ENCODE data around the gene MACROD2. TPM values are rescaled to one million over a fixed set of nuclear protein-coding genes. Genes with fewer than 3 reads are reported as not detected.

MACROD2 gene
- total RNA-seq, 1 experiment from 2014 or later = 1.6 TPM

- H3K36me3 Mint-ChIP-seq (ENCODE audit: insufficient read depth in 1 of 3, low read depth in 3 of 3) = no peaks in the 10 kb centered on the region
- H2BK15ac ChIP-seq (ENCODE audit: low read depth, low read length) = no peak overlapping the region
- no peak overlapping the region for H3K18ac ChIP-seq (ENCODE audit: insufficient read length, low read depth, low read length)
- no peak overlapping the region for H2AFZ ChIP-seq (ENCODE audit: low read length)
- H4K20me1 ChIP-seq (ENCODE audit: control insufficient read depth, insufficient read depth, insufficient read length) = no peaks in the 10 kb centered on the region
- H3K27me3 Mint-ChIP-seq (ENCODE audit: low read depth) = no peaks in the 10 kb centered on the region
- H3K4ac ChIP-seq (ENCODE audit: low read depth, low read length) = no peak overlapping the region
- H3K23ac ChIP-seq (ENCODE audit: insufficient read length, low read depth, low read length) = no peak overlapping the region
- no CpG with 5 or more reads among the region's 6 CpGs for WGBS (ENCODE audit: extremely low coverage, insufficient read length, low lambda C conversion rate)
- H3K9me3 Mint-ChIP-seq = no peaks in the 10 kb centered on the region
- H3K56ac ChIP-seq (ENCODE audit: insufficient read length, low read depth, low read length) = no peak overlapping the region
- no peak overlapping the region for H4K8ac ChIP-seq (replicated peaks; ENCODE audit: insufficient read length, low read depth, low read length)
- H3K23me2 ChIP-seq (ENCODE audit: insufficient read length, low read depth, low read length, poor library complexity, severe bottlenecking) = no peaks in the 10 kb centered on the region
- peak overlapping the region in 1 of 3 experiments; percentile 59; a peak in 1 of 7 replicates for H3K27ac Mint-ChIP-seq
- H2BK12ac ChIP-seq (ENCODE audit: insufficient read length, low read depth, low read length) = no peak overlapping the region
- H2BK120ac ChIP-seq (ENCODE audit: low read depth, low read length, poor library complexity, severe bottlenecking) = no peak overlapping the region
- H3K9ac ChIP-seq (ENCODE audit: extremely low read depth, insufficient read length, low read length) = no peak overlapping the region
- H3K79me2 ChIP-seq (ENCODE audit: insufficient read depth, low read length) = no peaks in the 10 kb centered on the region
- H3K4me1 ChIP-seq (ENCODE audit: insufficient read depth, low read length) = no peaks in the 10 kb centered on the region
- TF ChIP-seq CTCF (conservative IDR thresholded peaks at IDR 0.05) = no peak; the same call in 2 of the 3 replicates
- H3K9me3 ChIP-seq (ENCODE audit: control insufficient read depth, low read depth, low read length) = no peaks in the 10 kb centered on the region
- H3K4me2 ChIP-seq (ENCODE audit: insufficient read depth, insufficient read length, low read length) = no peak overlapping the region
- peaks cover 0 to 8% of the 10 kb centered on the region in 2 experiments; a peak in 2 of 4 replicates for H3K4me1 Mint-ChIP-seq
- no peak overlapping the region for H4K91ac ChIP-seq (ENCODE audit: insufficient read length, low read depth, low read length)
- no peaks in the 10 kb centered on the region for H3K27me3 ChIP-seq (ENCODE audit: insufficient read depth, low read length)
- H2BK5ac ChIP-seq (ENCODE audit: insufficient read length, low read length) = no peak overlapping the region
- no peaks in the 10 kb centered on the region for H3K79me1 ChIP-seq (ENCODE audit: insufficient read depth, low read depth, low read length, poor library complexity, severe bottlenecking)
- H3T11ph ChIP-seq (ENCODE audit: low read length) = no peak overlapping the region
- no peak overlapping the region for H3K4me3 Mint-ChIP-seq
- no peak overlapping the region for H2BK20ac ChIP-seq (ENCODE audit: low read depth, low read length, poor library complexity, severe bottlenecking)
- no peak overlapping the region for H4K5ac ChIP-seq (ENCODE audit: insufficient read length, low read depth, low read length)
- no peak overlapping the region for H3K27ac ChIP-seq (ENCODE audit: insufficient read length, low read depth, low read length)
- H2AK5ac ChIP-seq (ENCODE audit: insufficient read length, low read length) = no peak overlapping the region
- DNase-seq = peak; percentile 46
- no peak overlapping the region for H3K14ac ChIP-seq (ENCODE audit: insufficient read depth, low read length)
These were observed 637.6 kb downstream of the MACROD2 start for GRCh38 chr20:14632906-14633305.

Data from H9 (cell line).